Measurements from ENCODE around the gene SMIM36.
"Not testable (repeated sequence)": the region's sequence is repeated elsewhere in the genome, so short reads cannot be mapped to it uniquely, and the experiment has no call there.

Gene SMIM36

GRCh38 chr17:55500103-55500502 is 11.1 kb downstream of the SMIM36 start:
- no peak for DNase-seq

- no peak for DNase-seq
These were observed 15.0 kb downstream of the SMIM36 start for GRCh38 chr17:55496094-55496881.

- no peak for DNase-seq
These were observed 16.0 kb downstream of the SMIM36 start for GRCh38 chr17:55495239-55495638.

GRCh38 chr17:55492781-55493341 is 18.4 kb downstream of the SMIM36 start:
- no peak for DNase-seq

GRCh38 chr17:55490376-55490775 is 20.9 kb downstream of the SMIM36 start:
- no peak for DNase-seq

- no peak for DNase-seq
These were observed 23.4 kb downstream of the SMIM36 start for GRCh38 chr17:55487695-55488432.

- DNase-seq, result no peak
These were observed 26.7 kb downstream of the SMIM36 start for GRCh38 chr17:55484575-55484974.

- DNase-seq, result no peak
These were observed 28.5 kb downstream of the SMIM36 start for GRCh38 chr17:55482591-55483389.

GRCh38 chr17:55480631-55481315 is 30.5 kb downstream of the SMIM36 start:
- no peak for DNase-seq

GRCh38 chr17:55479903-55480302 is 31.3 kb downstream of the SMIM36 start:
- DNase-seq, result no peak

GRCh38 chr17:55478971-55479370 is 32.3 kb downstream of the SMIM36 start:
- no peak for DNase-seq

- DNase-seq, result no peak
These were observed 44.6 kb downstream of the SMIM36 start for GRCh38 chr17:55466671-55467070.

- DNase-seq, result not testable (repeated sequence)
These were observed 45.5 kb downstream of the SMIM36 start for GRCh38 chr17:55465771-55466170.

- DNase-seq, result no peak
These were observed 47.7 kb downstream of the SMIM36 start for GRCh38 chr17:55463600-55463999.

GRCh38 chr17:55462711-55463110 is 48.5 kb downstream of the SMIM36 start:
- no peak for DNase-seq

GRCh38 chr17:55462234-55462633 is 49.0 kb downstream of the SMIM36 start:
- no peak for DNase-seq

- no peak for DNase-seq
These were observed 52.3 kb downstream of the SMIM36 start for GRCh38 chr17:55458978-55459377.

- no peak for DNase-seq
These were observed 52.9 kb downstream of the SMIM36 start for GRCh38 chr17:55458287-55458900.

GRCh38 chr17:55456307-55457240 is 54.7 kb downstream of the SMIM36 start:
- DNase-seq, result no peak

- no peak for DNase-seq
These were observed 56.3 kb downstream of the SMIM36 start for GRCh38 chr17:55454906-55455474.

Data from midbrain (tissue), 1 donor.